ENCODE results near the gene ALPK1.

- TF ChIP-seq CTCF (IDR thresholded peaks at IDR 0.05; ENCODE audit: borderline replicate concordance, extremely low read depth, low read length, poor library complexity, severe bottlenecking) (no peak), EZH2 (IDR thresholded peaks at IDR 0.05; ENCODE audit: borderline replicate concordance, low read depth, low read length, severe bottlenecking) (no peak)
Measured at GRCh38 chr4:112279025-112279881, 17.9 kb upstream of the ALPK1 start.
